Progenitor cell of endocrine pancreas (in vitro differentiated cells): ENCODE measurements around the gene CUEDC2. TPM values are rescaled to one million over a fixed set of nuclear protein-coding genes. Genes with fewer than 3 reads are reported as not detected.

ENCODE experiments used
- DNase-seq: peaks from one replicate; pipeline ENCODE4 v3.0.0; 2021; ENCODE audit warnings: low spot score; ENCODE audit not compliant: unreplicated experiment
- H3K27ac Mint-ChIP-seq: 2 replicates; pipeline ENCODE4 v1.8.0; 2021; ENCODE audit warnings: mild to moderate bottlenecking, moderate library complexity, mixed read lengths
- H3K27me3 Mint-ChIP-seq: 2 replicates; pipeline ENCODE4 v1.8.0; 2021; ENCODE audit warnings: mixed read lengths
- H3K36me3 Mint-ChIP-seq: 2 replicates; pipeline ENCODE4 v1.8.0; 2022; ENCODE audit warnings: mixed read lengths; ENCODE audit not compliant: insufficient read depth
- H3K4me1 Mint-ChIP-seq: 2 replicates; pipeline ENCODE4 v1.8.0; 2021; ENCODE audit warnings: low read depth, mixed read lengths
- H3K4me3 Mint-ChIP-seq: 2 replicates; pipeline ENCODE4 v1.8.0; 2021; ENCODE audit warnings: low read depth, mild to moderate bottlenecking, moderate library complexity, mixed read lengths
- H3K9me3 Mint-ChIP-seq: 2 replicates; pipeline ENCODE4 v1.8.0; 2021; ENCODE audit warnings: low read depth, mixed read lengths
- total RNA-seq: library from RNA; stranded (reverse); gene quantifications from 2 replicates; pipeline ENCODE4 v1.2.1, GENCODE V29; 2021
- TF ChIP-seq, protein P1 (sequence below): fragments of 200-600 bp; sonication (generic); IDR thresholded peaks from one replicate; pipeline ENCODE4 v1.5.0; 2021; ENCODE audit warnings: antibody characterized with exemption, mild to moderate bottlenecking; ENCODE audit not compliant: unreplicated experiment

Gene CUEDC2
- total RNA-seq, 1 donor from 2014 or later = 69.9 TPM

DNA sequence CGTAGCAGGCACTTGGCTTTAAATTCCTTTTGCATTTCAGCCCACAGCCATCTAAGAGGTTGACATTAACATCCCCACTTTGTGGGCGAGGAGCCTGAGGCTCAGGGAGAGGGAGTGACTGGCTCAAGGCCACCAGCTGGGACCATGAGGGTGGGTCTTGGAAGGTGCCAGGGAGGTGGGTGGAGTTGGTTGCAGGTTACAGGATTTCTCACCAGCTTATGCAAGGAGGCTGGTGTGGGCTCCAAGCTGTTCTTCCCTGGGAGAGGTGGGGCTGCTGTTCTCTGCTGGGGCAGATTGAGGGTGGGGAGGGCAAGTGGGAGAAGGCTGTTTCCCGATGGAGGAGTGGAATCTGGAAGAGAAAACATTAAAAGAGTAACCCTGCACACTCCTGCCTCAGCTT is 33.1 kb upstream of the CUEDC2 start:
- Mint-ChIP-seq H3K27ac (no peak overlapping the region), H3K9me3 (no peaks in the 10 kb centered on the region), H3K36me3 (peaks cover 2% of the 10 kb centered on the region), H3K27me3 (no peaks in the 10 kb centered on the region), H3K4me1 (peaks cover 30% of the 10 kb centered on the region), H3K4me3 (no peak overlapping the region)
- DNase-seq = no peak
- TF ChIP-seq, protein P1, sequence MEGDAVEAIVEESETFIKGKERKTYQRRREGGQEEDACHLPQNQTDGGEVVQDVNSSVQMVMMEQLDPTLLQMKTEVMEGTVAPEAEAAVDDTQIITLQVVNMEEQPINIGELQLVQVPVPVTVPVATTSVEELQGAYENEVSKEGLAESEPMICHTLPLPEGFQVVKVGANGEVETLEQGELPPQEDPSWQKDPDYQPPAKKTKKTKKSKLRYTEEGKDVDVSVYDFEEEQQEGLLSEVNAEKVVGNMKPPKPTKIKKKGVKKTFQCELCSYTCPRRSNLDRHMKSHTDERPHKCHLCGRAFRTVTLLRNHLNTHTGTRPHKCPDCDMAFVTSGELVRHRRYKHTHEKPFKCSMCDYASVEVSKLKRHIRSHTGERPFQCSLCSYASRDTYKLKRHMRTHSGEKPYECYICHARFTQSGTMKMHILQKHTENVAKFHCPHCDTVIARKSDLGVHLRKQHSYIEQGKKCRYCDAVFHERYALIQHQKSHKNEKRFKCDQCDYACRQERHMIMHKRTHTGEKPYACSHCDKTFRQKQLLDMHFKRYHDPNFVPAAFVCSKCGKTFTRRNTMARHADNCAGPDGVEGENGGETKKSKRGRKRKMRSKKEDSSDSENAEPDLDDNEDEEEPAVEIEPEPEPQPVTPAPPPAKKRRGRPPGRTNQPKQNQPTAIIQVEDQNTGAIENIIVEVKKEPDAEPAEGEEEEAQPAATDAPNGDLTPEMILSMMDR = no peak

DNA sequence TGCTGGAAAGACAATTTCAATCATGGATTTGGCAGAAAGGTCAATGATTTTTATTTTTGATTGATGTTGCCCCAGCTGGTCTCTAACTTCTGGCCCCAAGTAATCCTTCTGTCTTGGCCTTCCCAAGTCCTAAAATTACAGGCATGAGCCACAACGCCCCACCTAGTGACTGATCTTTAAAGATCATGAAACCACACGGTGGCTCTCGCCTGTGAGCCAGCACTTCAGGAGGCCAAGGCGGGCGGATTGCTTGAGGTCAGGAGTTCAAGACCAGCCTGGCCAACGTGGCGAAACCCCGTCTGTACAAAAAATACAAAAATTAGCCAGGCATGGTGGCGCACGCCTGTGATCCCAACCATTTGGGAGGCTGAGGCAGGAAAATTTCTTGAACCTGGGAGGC is 31.6 kb upstream of the CUEDC2 start:
- H3K4me3 Mint-ChIP-seq = no peak overlapping the region
- peak overlapping the region; percentile 86 for H3K27ac Mint-ChIP-seq
- H3K9me3 Mint-ChIP-seq = no peaks in the 10 kb centered on the region
- peaks cover 30% of the 10 kb centered on the region for H3K4me1 Mint-ChIP-seq
- H3K27me3 Mint-ChIP-seq = no peaks in the 10 kb centered on the region
- no peaks in the 10 kb centered on the region for H3K36me3 Mint-ChIP-seq
- no peak for DNase-seq
- TF ChIP-seq, protein P1 = no peak

GRCh38 chr10:102462512-102463054 is 30.2 kb upstream of the CUEDC2 start:
- peak overlapping the region; percentile 86 for H3K27ac Mint-ChIP-seq
- TF ChIP-seq, protein P1 = no peak
- H3K9me3 Mint-ChIP-seq = no peaks in the 10 kb centered on the region
- H3K27me3 Mint-ChIP-seq = no peaks in the 10 kb centered on the region
- H3K4me3 Mint-ChIP-seq = peak overlapping the region; percentile 86
- peaks cover 30% of the 10 kb centered on the region for H3K4me1 Mint-ChIP-seq
- no peak for DNase-seq
- H3K36me3 Mint-ChIP-seq = peaks cover 1% of the 10 kb centered on the region

GRCh38 chr10:102461187-102462054 is 29.0 kb upstream of the CUEDC2 start:
- Mint-ChIP-seq H3K27ac (peak overlapping the region; percentile 92), H3K36me3 (peaks cover 1% of the 10 kb centered on the region), H3K4me1 (peaks cover 30% of the 10 kb centered on the region), H3K27me3 (no peaks in the 10 kb centered on the region), H3K4me3 (peak overlapping the region; percentile 86), H3K9me3 (no peaks in the 10 kb centered on the region)
- TF ChIP-seq, protein P1 = no peak
- peak; percentile 95 for DNase-seq

DNA sequence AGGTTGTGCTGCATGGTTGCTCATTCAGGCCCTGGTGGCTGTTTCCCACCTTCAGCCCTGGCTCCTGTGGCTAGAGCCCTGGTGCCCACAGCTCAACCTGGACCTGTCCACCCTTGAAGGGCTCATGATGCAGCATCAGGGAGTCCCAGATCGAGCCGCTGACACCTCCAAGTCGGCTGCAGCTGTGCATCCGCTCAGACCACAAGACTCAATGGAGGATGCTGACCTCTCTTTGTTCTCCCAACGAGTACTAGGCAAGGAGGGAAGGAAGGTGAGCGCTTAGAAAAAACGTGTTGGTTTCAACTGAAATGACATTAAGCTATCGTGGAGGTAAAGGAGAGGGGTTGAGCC is 28.4 kb upstream of the CUEDC2 start:
- Mint-ChIP-seq H3K36me3 (peaks cover 1% of the 10 kb centered on the region), H3K4me3 (peak overlapping the region; percentile 86), H3K27me3 (no peaks in the 10 kb centered on the region), H3K9me3 (no peaks in the 10 kb centered on the region), H3K4me1 (peaks cover 32% of the 10 kb centered on the region), H3K27ac (peak overlapping the region; percentile 92)
- DNase-seq = no peak
- TF ChIP-seq, protein P1 = no peak
